Liver (tissue), 3 donors: Measurements from ENCODE around the gene CHKB.

Source experiments
- ATF3 ChIP-seq: IDR thresholded peaks from 2 replicates; pipeline ENCODE4 v1.6.1; 2016; ENCODE audit warnings: antibody characterized with exemption
- CTCF ChIP-seq: fragments of 150-350 bp; IDR thresholded peaks from 2 replicates; pipeline ENCODE4 v1.5.1; 2017; ENCODE audit warnings: improper control_type of control experiment, low read depth, low read length; ENCODE audit not compliant: missing input control
- EGR1 ChIP-seq, 2 donors: IDR thresholded peaks; 2 replicates each; pipeline ENCODE4 v1.6.1; 2016 to 2018; ENCODE audit warnings: antibody characterized with exemption in 2 of 2, low read depth in 2 of 2
- FOXA1 ChIP-seq: IDR thresholded peaks from 2 replicates; pipeline ENCODE4 v1.6.1; 2016; ENCODE audit warnings: antibody characterized with exemption
- GABPA ChIP-seq, 2 donors: IDR thresholded peaks in 1 of 2; conservative IDR thresholded peaks in 1 of 2; 2 replicates each; pipeline ENCODE4 v1.6.1; 2016; ENCODE audit warnings: antibody characterized with exemption in 2 of 2, mild to moderate bottlenecking in 1 of 2, moderate library complexity in 1 of 2
- JUND ChIP-seq, 2 donors: IDR thresholded peaks; 2 replicates each; pipeline ENCODE4 v1.6.1; 2016; ENCODE audit warnings: antibody characterized with exemption in 2 of 2
- RAD21 ChIP-seq, 2 donors: IDR thresholded peaks; 2 replicates each; pipeline ENCODE4 v1.6.1; 2016; ENCODE audit warnings: antibody characterized with exemption in 2 of 2, mild to moderate bottlenecking in 2 of 2
- REST ChIP-seq: IDR thresholded peaks from 2 replicates; pipeline ENCODE4 v1.6.1; 2016; ENCODE audit warnings: antibody characterized with exemption, mild to moderate bottlenecking
- SP1 ChIP-seq: IDR thresholded peaks from 2 replicates; pipeline ENCODE4 v1.6.1; 2018; ENCODE audit warnings: antibody characterized with exemption, mild to moderate bottlenecking
- YY1 ChIP-seq: IDR thresholded peaks from 2 replicates; pipeline ENCODE4 v1.6.1; 2016; ENCODE audit warnings: antibody characterized with exemption, mild to moderate bottlenecking
- ZBTB33 ChIP-seq: IDR thresholded peaks from 2 replicates; pipeline ENCODE4 v1.6.1; 2016; ENCODE audit warnings: antibody characterized with exemption
- donor health status: healthy.
- donor health status: healthy.

- TF ChIP-seq CTCF, result no peak
- no peak for TF ChIP-seq RAD21 (IDR thresholded peaks at IDR 0.05)
- TF ChIP-seq GABPA (IDR thresholded peaks at IDR 0.05 in 1 of 2, conservative IDR thresholded peaks at IDR 0.05 in 1 of 2), result no peak
- TF ChIP-seq SP1, result no peak
- TF ChIP-seq REST, result no peak
- no peak for TF ChIP-seq ZBTB33
- TF ChIP-seq JUND (IDR thresholded peaks at IDR 0.05), result no peak
- no peak for TF ChIP-seq YY1
- no peak for TF ChIP-seq FOXA1
- TF ChIP-seq EGR1 (IDR thresholded peaks at IDR 0.05; ENCODE audit: low read depth in 2 of 2), result no peak
- no peak for TF ChIP-seq ATF3
These were observed 47.5 kb downstream of the CHKB start for GRCh38 chr22:50535113-50535512.
